Caki2 (cell line): ENCODE results near the gene PPP1R7. TPM values are rescaled to one million over a fixed set of nuclear protein-coding genes. Genes with fewer than 3 reads are reported as not detected.

Experiments
- DNase-seq: peaks from one replicate; pipeline ENCODE4 v3.0.0-alpha.2; 2015; ENCODE audit warnings: low read depth
- in situ Hi-C: cut with HindIII; loops from 2 replicates; pipeline ENCODE4 v1.10.0; 2016; ENCODE audit warnings: low sequenced_read_pairs, low pct_unique_long_range_greater_than_20kb, mixed read lengths
- total RNA-seq: library from RNA; depleted of rRNA; stranded (reverse); fragments of >200 nt; shearing (Covaris generic); gene quantifications from 2 replicates; pipeline ENCODE4 v1.2.3, GENCODE V29; 2014; ENCODE audit warnings: low replicate concordance

Gene PPP1R7
- total RNA-seq, 1 experiment from 2014 or later: 55.7 TPM

DNA sequence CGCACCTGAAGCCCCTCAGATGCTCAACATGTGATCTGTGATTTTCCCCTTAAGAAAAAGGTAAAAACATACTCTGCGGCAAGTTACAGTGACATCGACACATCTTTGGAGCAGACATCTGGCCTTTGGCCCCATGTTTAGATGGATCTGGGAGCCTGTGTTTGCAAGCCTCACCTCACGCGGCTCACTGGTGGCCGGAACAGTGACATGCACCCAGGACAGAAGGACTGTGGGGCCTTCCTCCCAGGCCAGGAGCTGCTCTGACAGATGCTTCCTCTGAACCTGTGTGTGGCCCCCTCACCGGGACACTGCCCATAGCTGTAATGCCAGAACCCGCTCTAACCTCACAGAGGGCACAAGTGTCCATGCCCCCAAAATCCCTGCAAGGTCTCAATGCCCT, 14.1 kb upstream of the PPP1R7 start:
- DNase-seq: no peak
- in situ Hi-C loops: no loop called here

DNA sequence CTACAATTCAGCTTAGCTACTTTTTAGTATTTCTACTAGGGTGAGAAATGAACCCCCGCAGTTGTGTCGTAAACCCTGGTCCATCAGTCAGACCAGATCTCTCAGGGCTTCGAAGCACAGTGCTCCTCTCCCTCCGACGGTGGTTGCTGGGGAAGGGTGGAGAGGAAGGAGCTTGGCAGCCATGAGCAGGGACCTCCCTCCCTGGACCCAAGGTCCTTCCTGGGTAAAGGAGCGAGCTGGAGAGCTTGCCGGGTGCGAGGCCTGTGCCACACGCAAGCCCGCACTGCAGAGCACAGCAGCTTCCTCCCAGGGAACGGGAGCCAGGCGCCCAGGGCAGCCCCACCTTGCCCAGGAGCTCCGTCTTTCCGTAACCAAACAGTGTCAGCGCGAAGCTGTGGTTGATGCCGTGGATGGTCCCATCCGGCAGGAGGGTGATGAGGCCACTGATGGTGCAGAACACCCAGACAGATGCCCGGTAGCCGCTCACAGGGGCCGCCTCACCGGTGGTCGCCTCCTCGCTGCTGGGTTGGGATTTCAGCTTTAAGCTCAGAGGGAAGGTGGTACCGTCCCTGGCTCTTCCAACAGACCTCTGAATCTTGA, 13.5 kb upstream of the PPP1R7 start:
- DNase-seq: no peak
- in situ Hi-C loops: no loop called here

DNA sequence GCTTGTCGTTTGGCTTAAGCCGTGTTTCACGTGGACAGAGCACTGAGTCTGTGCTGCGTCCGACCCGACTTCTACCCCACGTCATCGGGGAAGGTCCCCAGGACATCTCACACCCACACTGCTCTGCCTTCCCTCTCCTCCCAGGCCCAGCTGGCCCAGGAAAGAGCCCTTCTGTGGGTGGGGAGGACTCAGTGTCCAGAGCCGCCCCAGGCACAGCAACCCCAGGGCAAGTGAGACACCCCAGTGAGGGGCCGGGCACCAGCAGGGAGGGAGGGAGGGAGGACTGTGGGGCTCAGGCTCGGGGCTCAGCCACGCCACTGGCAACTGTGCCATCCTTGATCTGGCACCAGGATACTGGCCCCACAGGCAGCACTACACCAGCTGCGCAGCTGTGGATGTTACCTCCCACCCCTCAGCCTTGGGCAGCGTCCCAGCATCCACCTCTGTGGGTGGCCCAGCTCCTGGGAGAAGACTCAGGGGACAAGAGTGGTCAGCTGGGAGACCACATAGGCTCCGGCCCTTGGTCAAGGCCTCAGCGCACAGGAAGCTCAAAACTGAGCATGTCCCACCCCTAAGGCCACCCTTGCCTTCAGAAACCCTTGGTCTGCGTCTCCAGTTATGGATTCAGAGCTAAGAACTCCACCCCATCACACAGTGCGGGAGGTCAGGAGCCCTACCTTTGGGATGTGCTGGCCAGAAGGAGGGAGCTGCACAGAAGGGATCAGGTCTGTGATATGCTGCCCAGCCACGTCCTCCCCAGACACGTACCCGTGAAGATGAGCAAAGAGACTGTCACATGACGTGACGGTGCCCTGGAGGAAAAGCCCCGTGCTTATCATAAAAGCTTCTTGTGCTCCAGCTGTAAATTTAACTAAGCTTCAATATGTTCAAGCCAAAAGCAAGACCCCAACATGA, 12.7 kb upstream of the PPP1R7 start:
- in situ Hi-C loops: no loop called here
- DNase-seq: no peak

DNA sequence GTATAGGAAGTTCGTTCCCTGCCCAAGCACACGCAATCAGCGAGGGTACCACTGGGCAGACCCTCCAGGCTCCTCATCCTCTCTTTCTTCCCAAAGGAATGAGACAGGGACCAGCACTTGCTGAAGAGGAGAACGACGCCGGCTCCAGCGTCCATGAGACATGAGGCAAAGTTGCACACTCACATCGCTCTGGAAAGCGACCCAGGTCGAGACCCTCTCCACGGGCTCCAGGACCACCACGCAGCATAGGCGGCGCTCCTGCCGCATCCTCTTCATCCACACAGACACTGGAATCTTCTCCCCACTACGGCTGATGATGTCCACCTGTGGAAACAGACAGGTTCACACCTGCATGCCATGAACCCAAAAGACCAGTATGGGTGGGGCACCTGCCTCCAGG, 11.8 kb upstream of the PPP1R7 start:
- in situ Hi-C loops: no loop called here
- DNase-seq: no peak

DNA sequence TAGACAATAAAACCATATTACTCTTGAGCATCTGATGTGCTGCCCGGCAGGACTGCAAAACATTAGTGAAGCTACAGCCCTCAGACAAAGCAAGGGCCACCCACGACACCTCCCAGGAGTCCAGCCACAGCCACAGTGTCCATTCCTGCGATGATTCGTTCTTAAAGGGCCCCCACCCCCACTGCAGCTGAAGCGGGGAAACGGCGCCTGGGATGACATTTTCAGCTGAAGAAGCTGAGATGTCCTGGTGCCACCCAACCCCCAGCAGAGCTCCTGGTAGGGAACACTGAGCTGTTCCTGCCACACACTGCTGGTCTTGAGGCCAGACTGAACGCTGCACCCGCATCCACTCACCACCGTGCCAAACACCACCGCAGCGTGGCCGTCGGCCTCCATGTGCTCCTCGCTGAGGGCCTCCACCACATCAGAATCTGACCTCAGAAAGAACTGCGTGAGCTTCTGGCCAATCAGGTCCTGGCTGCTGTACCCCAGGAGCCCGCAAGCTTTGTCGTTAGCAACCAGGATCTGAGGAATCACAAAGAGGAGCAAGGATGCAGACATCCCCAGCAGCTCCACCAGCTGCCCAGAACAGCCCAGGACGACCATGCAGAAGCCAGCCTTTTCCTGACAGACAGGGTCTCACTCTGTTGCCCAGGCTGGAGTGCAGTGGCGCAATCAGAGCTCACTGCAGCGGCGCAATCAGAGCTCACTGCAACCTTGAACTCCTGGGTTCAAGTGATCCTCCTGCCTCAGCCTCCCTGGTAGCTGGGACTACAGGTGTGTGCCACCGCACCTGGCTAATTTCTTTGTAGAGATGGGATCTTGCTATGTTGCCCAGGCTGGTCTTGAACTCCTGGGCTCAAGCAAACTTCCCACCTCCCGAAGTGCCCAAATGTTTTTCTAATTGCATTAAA, 10.5 kb upstream of the PPP1R7 start:
- in situ Hi-C loops: no loop called here
- no peak for DNase-seq

DNA sequence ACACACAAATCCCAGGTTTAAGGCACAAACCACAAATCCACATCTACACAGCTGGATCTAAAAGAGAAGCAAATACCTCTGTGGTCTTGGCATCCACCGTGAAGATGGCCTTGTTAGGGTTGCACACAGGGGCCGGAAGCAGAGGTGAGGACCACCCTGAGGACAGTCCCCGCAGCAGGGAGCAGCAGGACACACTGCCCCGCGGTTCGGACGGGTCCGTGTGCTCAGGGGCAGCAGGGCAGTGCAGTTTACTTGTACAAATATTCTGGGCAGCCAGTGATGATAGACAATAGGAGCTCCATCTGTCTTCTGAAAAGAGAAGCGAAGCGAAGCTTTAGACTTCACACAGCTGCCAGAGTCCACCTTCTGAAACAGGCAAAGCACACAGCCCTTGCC, 9.8 kb upstream of the PPP1R7 start:
- in situ Hi-C loops: no loop called here
- DNase-seq: no peak

DNA sequence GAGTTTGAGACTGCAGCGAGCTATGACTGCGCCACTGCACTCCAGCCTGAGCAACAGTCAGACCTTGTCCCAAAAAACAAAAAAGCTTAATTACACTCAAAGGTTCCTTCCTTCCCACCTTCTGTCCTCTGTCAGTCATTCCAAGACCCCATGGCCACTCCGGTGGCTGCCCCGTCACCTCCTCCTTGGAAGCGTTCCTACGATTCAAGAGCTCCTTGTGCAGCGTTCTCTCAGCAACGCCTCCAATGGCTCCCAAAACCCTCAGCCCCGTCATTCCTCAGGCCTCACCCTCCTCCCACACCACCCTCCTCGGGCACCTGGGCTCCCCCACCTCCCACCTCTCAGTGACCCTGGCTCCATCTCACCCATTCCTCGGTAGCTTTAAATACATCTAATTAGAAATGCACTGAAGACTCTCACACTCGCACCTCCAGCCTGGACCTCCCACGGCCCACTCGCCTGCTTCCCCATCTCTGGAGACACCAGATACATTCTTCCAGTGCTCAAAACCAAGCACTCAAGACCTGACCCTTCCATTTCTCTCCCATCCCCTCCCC, 9.0 kb upstream of the PPP1R7 start:
- DNase-seq: no peak
- in situ Hi-C loops: no loop called here

DNA sequence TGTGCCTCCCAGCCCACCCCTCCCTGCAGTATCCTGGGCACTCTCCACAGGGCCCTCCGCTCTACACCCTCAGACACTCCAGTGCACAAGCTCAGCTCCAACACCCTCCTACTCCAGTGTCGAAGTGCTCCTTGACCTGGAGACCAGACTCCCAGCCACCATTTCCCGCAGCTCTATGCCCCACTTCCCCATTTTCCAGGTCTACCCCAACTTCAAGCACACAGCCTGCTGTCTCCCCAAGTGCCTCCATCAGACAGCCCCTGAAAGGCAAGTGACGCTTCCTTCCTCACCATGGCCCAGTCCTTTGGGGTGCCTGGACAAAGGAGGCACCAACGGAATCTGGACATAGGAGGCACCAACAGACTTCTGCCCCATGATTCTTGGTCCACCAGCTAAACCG, 8.2 kb upstream of the PPP1R7 start:
- in situ Hi-C loops: no loop called here
- no peak for DNase-seq

DNA sequence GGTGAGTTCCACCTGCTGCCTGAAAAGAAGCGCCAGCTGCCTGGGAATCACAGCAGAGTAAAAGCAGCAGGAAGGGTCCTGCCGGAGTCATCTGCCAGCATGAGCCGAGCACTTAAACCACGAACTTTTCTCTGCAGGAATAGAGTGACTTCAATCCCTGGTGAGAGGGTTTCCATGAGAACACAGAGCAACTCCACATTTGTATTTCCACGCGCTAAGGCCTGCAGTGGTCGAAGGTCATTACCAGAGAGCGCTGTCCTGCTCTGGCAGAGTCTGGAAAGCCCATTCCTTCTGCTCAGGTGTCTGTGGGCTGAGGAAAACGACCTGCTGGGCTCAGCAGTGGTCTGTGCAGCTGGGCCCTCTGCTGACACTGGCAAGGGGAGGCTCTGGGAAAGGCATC, 7.7 kb upstream of the PPP1R7 start:
- in situ Hi-C loops: no loop called here
- no peak for DNase-seq

DNA sequence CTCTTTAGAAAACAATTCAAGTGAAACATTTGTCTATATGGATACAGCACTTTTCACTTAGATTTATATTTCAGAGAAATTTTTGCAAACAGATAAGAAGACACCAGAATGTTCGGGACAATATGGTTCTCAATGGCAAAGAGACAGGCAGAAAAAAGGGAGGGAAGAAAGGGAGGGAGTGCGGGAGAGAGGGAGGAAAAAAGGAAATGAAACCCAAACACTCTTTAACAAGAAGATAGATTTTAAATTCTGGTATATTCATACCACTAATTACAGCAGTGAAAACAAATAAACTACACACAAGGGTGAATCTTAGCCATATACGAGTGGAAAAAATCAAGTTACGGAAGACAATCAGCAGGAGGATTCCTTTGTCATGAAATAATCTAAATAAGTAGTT, 4.0 kb upstream of the PPP1R7 start:
- DNase-seq: no peak
- in situ Hi-C loops: no loop called here

DNA sequence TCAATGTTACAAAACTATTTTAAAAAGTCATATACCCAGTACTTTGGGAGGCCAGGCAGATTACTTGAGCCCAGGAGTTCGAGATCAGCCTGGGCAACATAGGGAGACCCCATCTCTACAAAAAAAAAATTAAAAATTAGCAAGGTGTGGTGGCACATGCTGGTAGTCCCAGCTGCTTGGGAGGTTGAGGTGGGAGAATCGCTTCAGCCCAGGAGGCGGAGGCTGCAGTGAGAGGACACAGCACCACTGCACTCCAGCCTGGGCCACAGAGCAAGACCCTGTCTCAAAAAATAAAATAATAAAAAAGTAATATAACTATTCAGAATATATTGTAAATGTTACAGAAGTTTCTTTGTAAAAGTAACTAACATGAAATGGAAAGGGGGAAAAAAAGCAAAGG, 2.9 kb upstream of the PPP1R7 start:
- DNase-seq: no peak
- in situ Hi-C loops: no loop called here

DNA sequence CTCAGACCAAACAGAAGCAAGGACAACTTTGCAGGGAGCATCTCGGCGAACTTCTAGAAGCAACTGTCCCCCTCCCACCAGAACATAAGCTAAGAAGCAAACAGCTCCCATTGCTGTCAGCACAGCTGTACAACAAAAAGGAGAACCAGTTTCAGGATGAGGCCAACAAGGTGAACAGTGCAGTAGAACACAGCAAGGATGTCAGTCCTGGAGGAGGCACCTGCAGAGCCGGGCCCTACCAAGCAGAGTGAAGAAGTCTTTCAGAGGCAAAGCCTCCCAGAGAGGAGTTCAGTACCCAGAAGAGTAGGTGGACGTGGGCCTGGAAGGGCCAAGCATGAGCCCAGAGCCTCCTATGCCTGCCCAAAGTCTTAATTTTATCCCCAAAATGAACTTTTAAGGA, 2.0 kb upstream of the PPP1R7 start:
- in situ Hi-C loops: no loop called here
- no peak for DNase-seq

DNA sequence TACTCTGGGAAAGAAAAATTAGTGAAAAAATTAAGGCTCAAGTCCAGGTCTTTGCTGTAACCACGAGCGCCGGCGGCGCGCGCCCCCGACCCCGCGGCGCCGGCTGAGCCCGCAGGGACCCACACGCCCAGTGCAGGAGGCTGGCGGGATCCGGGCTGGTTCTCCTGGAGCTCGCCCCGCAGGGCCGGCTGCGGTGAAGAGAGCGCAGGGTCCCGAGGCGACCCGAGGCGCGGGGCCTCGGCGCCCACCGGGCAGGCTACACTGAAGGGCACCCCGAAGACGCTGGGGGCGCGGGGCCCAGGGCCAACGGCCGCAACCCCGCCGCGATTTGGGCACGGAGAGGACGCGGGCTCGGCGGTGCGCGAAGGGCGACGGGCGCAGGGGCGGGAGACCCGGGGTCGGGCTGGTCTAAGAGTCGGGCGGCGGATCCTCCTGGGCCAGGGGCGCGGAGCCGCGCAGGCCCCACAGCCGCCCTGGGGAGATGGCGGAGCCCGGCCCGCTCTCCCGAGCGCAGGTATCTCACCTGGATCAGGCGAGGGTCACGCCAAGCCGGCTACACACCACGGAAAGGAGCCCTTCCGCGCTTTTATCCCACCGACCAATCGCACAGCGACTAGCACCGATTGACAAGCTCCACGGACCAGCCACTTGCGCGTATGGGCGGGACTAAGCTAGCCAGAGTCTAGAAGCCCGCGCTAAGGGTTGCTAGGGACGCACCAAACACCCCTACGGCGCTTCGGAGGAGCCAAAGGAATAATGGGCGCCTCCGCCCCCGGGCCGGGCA, 1.2 kb upstream of the PPP1R7 start, which contains the start of gene PASK:
PASK (minus strand) TSS at position 582 of the 784 bp plus-strand sequence. CDS start 6,440 bp downstream, outside the sequence.
- in situ Hi-C loops: no loop called here
- peak; percentile 77 for DNase-seq

DNA sequence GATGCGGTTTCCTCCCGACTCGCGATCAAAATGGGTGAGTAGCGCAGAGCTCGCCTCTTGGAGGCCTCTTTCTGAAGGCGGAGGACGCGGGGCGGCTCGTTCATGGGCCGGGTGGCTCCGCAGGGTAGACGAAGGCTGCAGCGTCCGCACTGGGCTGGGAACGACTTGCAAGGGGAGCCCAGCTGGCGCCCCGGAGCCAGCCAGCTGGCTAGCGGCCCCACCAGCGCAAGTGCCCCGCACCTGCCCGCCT, 667 bp upstream of the PPP1R7 start:
- in situ Hi-C loops: no loop called here

DNA sequence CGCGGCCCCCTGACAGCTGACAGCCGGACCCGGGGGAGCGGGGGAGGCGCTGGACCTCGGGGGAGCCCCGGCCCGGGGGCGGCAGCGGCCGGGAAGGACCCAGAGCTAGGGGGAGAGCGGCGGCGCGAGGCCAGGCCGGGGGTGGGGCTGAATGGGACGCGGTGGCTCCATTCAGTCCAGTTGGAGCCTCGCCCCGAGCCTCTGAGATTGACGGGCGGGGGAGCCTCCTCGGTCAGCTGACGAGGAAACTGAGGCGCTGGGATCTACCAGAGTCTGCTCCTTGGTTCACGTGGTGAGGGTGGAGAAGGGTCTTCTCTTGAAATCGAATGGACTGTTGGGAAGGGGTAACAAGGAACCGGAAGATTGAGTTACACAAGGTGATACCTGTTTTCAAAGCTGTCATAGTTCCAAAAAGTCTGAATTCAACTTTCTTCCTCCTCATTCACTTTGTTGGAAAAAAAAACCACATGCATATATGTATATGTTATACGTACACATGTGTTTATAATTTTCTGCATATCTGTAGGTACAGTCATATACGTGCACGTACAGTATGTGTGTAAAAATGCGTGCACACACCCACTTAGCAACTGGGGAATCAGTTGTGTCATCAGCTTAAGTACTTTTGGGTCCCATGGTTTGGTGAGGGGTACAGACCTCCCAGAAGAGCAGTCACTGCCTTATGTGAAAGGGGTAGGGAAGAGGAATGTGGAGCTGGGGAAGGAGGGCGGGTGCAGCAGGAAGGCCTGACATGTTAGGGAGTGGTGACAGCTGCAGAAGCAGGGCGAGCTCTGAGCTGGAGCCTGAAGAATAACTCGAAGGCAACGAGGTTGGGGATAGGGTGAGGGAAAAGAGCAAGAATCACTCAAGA, 628 bp downstream of the PPP1R7 start:
- in situ Hi-C loops: no loop called here
- no peak for DNase-seq

More for the DNA sequence above, 667 bp upstream of the PPP1R7 start:
- no peak for DNase-seq

DNA sequence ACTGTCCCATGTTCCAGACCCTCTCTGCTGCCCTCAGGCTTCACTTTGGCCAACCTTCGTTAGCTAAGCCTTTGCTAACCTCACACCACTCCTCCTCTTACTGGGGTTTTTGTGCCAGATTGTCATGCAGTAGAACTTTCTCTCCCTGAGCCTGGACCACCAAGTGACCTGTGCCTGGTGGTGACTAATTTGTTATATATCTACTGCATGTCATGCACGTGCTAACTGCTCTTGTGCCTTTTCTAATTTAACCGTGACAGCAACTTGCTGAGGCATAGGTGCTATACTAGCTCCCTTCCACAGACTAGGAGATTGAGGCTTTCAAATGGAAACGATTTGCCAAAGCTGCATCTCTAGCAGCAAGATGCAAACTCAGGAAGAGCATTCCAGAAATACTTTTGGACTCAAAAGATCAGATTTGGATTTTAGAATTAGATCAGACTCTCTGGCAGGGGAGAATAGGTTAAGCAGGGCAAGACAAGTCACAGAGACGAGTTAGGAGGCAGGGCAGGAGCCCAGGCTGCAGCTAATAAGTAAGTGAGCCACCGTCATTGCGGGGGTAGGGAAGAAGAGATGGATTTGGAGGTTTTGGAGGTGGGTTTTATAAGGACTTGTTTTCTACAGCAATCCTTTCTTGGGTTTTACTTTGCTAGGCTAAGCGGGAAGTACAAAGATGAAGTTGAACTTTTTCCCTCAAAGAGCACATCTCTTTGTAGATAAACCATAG, 1.8 kb downstream of the PPP1R7 start:
- in situ Hi-C loops: no loop called here

DNA sequence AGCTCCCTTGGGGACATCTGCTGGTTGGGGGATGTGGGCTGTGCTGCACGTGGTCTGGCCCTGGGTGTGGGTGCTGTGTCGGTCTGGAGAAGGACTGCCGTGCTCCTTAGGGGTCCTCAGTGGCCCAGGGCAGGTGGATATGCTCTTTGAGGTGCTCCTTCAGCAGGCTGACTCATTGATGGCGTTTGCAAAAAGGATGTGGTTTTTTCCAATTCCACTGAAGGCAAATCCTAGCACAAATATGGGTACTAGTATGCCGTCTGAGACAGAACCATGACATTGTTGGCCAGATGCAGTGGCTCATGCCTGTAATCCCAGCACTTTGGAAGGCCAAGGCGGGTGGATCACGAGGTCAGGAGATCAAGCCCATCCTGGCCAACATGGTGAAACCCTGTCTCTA, 3.3 kb downstream of the PPP1R7 start:
- in situ Hi-C loops: no loop called here

More for the DNA sequence above, 1.8 kb downstream of the PPP1R7 start:
- DNase-seq: no peak

More for the DNA sequence above, 3.3 kb downstream of the PPP1R7 start:
- DNase-seq: no peak
